ENCODE results near the gene EXOC6B.

DNA sequence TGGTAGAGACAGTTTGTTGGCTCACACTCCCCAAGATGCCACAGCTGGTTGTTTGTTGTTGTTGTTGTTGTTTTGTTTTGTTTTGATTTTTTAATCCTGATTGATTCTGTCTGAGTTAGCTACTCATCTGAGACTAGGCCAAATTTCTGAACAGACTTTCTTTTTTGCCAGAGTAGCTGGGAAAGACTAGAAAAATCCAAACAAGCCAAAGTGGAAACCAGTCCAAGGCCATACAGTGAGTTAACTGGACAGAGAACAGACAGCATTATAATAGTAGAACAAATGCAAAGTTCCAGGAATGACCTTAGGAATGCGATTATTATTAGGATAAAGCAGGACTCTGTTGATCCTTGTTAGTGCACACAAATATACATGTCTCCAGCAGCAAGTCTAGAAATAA, 634.4 kb downstream of the EXOC6B start:
- TF ChIP-seq, protein P1, sequence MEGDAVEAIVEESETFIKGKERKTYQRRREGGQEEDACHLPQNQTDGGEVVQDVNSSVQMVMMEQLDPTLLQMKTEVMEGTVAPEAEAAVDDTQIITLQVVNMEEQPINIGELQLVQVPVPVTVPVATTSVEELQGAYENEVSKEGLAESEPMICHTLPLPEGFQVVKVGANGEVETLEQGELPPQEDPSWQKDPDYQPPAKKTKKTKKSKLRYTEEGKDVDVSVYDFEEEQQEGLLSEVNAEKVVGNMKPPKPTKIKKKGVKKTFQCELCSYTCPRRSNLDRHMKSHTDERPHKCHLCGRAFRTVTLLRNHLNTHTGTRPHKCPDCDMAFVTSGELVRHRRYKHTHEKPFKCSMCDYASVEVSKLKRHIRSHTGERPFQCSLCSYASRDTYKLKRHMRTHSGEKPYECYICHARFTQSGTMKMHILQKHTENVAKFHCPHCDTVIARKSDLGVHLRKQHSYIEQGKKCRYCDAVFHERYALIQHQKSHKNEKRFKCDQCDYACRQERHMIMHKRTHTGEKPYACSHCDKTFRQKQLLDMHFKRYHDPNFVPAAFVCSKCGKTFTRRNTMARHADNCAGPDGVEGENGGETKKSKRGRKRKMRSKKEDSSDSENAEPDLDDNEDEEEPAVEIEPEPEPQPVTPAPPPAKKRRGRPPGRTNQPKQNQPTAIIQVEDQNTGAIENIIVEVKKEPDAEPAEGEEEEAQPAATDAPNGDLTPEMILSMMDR (IDR thresholded peaks at IDR 0.05), result no peak
- TF ChIP-seq POLR2A (IDR thresholded peaks at IDR 0.05) (no peak), EP300 (IDR thresholded peaks at IDR 0.05; ENCODE audit: low read depth) (no peak), POLR2AphosphoS5 (IDR thresholded peaks at IDR 0.05) (no peak)
